PC-3 (cell line): ENCODE data around the gene SERGEF.

ENCODE experiments used
- CTCF ChIP-seq: fragments of 300-600 bp; sonication (generic); conservative IDR thresholded peaks from 2 replicates; pipeline ENCODE4 v1.5.1; 2017; ENCODE audit warnings: antibody characterized with exemption, low read depth, mild to moderate bottlenecking, low read length
- EZH2 ChIP-seq: fragments of 300-600 bp; sonication (generic); IDR thresholded peaks from one replicate; pipeline ENCODE4 v1.6.1; 2017; ENCODE audit warnings: antibody characterized with exemption, mild to moderate bottlenecking, low read length; ENCODE audit not compliant: unreplicated experiment
- EZH2phosphoT487 ChIP-seq: fragments of 300-600 bp; sonication (generic); IDR thresholded peaks from 2 replicates; pipeline ENCODE4 v1.6.1; 2018; ENCODE audit warnings: mild to moderate bottlenecking, antibody characterized with exemption, low read length, borderline replicate concordance

- TF ChIP-seq CTCF (no peak), EZH2 (no peak), EZH2phosphoT487 (no peak)
These were observed 221.7 kb downstream of the SERGEF start for GRCh38 chr11:17791144-17791543.
